AG08396 (cell line): Measurements from ENCODE around the gene SCNN1A.

Source experiments
- DNase-seq: peaks from one replicate; pipeline ENCODE4 v3.0.0; 2012; ENCODE audit warnings: low spot score, mixed read lengths

The SCNN1A gene

GRCh38 chr12:6334359-6334758 is 41.0 kb downstream of the SCNN1A start:
- no peak for DNase-seq

GRCh38 chr12:6333566-6333965 is 41.8 kb downstream of the SCNN1A start:
- DNase-seq, result peak; percentile 71

GRCh38 chr12:6333029-6333428 is 42.3 kb downstream of the SCNN1A start:
- no peak for DNase-seq

GRCh38 chr12:6332459-6332858 is 42.9 kb downstream of the SCNN1A start:
- DNase-seq, result no peak

GRCh38 chr12:6330999-6331714 is 44.2 kb downstream of the SCNN1A start:
- DNase-seq, result no peak

GRCh38 chr12:6330192-6330591 is 45.2 kb downstream of the SCNN1A start:
- no peak for DNase-seq

- no peak for DNase-seq
These were observed 45.7 kb downstream of the SCNN1A start for GRCh38 chr12:6329703-6330064.

- DNase-seq, result no peak
These were observed 46.2 kb downstream of the SCNN1A start for GRCh38 chr12:6328945-6329702.

- DNase-seq, result no peak
These were observed 47.2 kb downstream of the SCNN1A start for GRCh38 chr12:6328045-6328779.

- no peak for DNase-seq
These were observed 47.9 kb downstream of the SCNN1A start for GRCh38 chr12:6327229-6328041.

- DNase-seq, result peak; percentile 68
These were observed 48.8 kb downstream of the SCNN1A start for GRCh38 chr12:6326316-6327228.

- no peak for DNase-seq
These were observed 50.2 kb downstream of the SCNN1A start for GRCh38 chr12:6324936-6325750.

GRCh38 chr12:6323995-6324711 is 51.2 kb downstream of the SCNN1A start:
- no peak for DNase-seq

- peak; percentile 88 for DNase-seq
These were observed 51.9 kb downstream of the SCNN1A start for GRCh38 chr12:6323340-6323994.

- no peak for DNase-seq
These were observed 52.4 kb downstream of the SCNN1A start for GRCh38 chr12:6322969-6323339.

GRCh38 chr12:6322352-6322751 is 53.0 kb downstream of the SCNN1A start:
- DNase-seq, result no peak

- DNase-seq, result no peak
These were observed 53.5 kb downstream of the SCNN1A start for GRCh38 chr12:6321905-6322304.

GRCh38 chr12:6319446-6319845 is 55.9 kb downstream of the SCNN1A start:
- DNase-seq, result no peak

GRCh38 chr12:6318440-6318879 is 56.9 kb downstream of the SCNN1A start:
- DNase-seq, result no peak
